H9 (cell line): Measurements from ENCODE around the gene BACH2. TPM values are rescaled to one million over a fixed set of nuclear protein-coding genes. Genes with fewer than 3 reads are reported as not detected.

Experiments used
- DNase-seq: peaks from one replicate; pipeline ENCODE4 v3.0.0-alpha.2; 2017
- H2AFZ ChIP-seq: one replicate; pipeline ENCODE4 v1.6.1; 2013; ENCODE audit warnings: mild to moderate bottlenecking, low read length, control low read depth, moderate library complexity
- H2AK5ac ChIP-seq: 2 replicates; pipeline ENCODE4 v1.6.1; 2013; ENCODE audit warnings: low read length, control low read depth, mixed read lengths; ENCODE audit not compliant: insufficient read length
- H2BK120ac ChIP-seq: one replicate; pipeline ENCODE4 v1.6.1; 2013; ENCODE audit warnings: low read depth, mild to moderate bottlenecking, low read length, control low read depth, inconsistent platforms; ENCODE audit not compliant: poor library complexity, severe bottlenecking
- H2BK12ac ChIP-seq: 2 replicates; pipeline ENCODE4 v1.6.1; 2013; ENCODE audit warnings: low read length, control low read depth, mixed read lengths, low read depth; ENCODE audit not compliant: insufficient read length
- H2BK15ac ChIP-seq: 2 replicates; pipeline ENCODE4 v1.6.1; 2013; ENCODE audit warnings: low read depth, low read length, control low read depth
- H2BK20ac ChIP-seq: one replicate; pipeline ENCODE4 v1.6.1; 2013; ENCODE audit warnings: low read depth, mild to moderate bottlenecking, low read length, control low read depth, inconsistent platforms; ENCODE audit not compliant: poor library complexity, severe bottlenecking
- H2BK5ac ChIP-seq: 2 replicates; pipeline ENCODE4 v1.6.1; 2013; ENCODE audit warnings: low read length, control low read depth, mixed read lengths; ENCODE audit not compliant: insufficient read length
- H3K14ac ChIP-seq: 2 replicates; pipeline ENCODE4 v1.6.1; 2013; ENCODE audit warnings: low read length, control low read depth; ENCODE audit not compliant: insufficient read depth
- H3K18ac ChIP-seq: 2 replicates; pipeline ENCODE4 v1.6.1; 2013; ENCODE audit warnings: low read depth, mild to moderate bottlenecking, mixed read lengths, low read length, control low read depth; ENCODE audit not compliant: insufficient read length
- H3K23ac ChIP-seq: 2 replicates; pipeline ENCODE4 v1.6.1; 2013; ENCODE audit warnings: low read length, control low read depth, mixed read lengths, low read depth; ENCODE audit not compliant: insufficient read length
- H3K23me2 ChIP-seq: 2 replicates; pipeline ENCODE4 v1.6.1; 2013; ENCODE audit warnings: low read depth, mild to moderate bottlenecking, mixed read lengths, low read length, control low read depth; ENCODE audit not compliant: insufficient read length, poor library complexity, severe bottlenecking
- H3K27ac ChIP-seq: 2 replicates; pipeline ENCODE4 v1.5.1; 2013; ENCODE audit warnings: low read length, control low read depth, mixed read lengths, low read depth; ENCODE audit not compliant: insufficient read length
- H3K27me3 ChIP-seq: 2 replicates; pipeline ENCODE4 v1.6.1; 2013; ENCODE audit warnings: low read length, control low read depth, inconsistent platforms; ENCODE audit not compliant: insufficient read depth
- H3K4ac ChIP-seq: 2 replicates; pipeline ENCODE4 v1.6.1; 2013; ENCODE audit warnings: low read depth, mild to moderate bottlenecking, control low read depth, inconsistent platforms, low read length, moderate library complexity
- H3K4me1 ChIP-seq: 2 replicates; pipeline ENCODE4 v1.6.1; 2013; ENCODE audit warnings: low read length, control low read depth, inconsistent platforms; ENCODE audit not compliant: insufficient read depth
- H3K4me2 ChIP-seq: 2 replicates; pipeline ENCODE4 v1.6.1; 2013; ENCODE audit warnings: low read length, control low read depth, mixed read lengths; ENCODE audit not compliant: insufficient read length, insufficient read depth
- H3K56ac ChIP-seq: 2 replicates; pipeline ENCODE4 v1.6.1; 2013; ENCODE audit warnings: low read depth, mild to moderate bottlenecking, mixed read lengths, low read length, control low read depth; ENCODE audit not compliant: insufficient read length
- H3K79me1 ChIP-seq: 2 replicates; pipeline ENCODE4 v1.6.1; 2013; ENCODE audit warnings: low read depth, mild to moderate bottlenecking, moderate library complexity, low read length, control low read depth, inconsistent platforms; ENCODE audit not compliant: insufficient read depth, poor library complexity, severe bottlenecking
- H3K79me2 ChIP-seq: 2 replicates; pipeline ENCODE4 v1.6.1; 2013; ENCODE audit warnings: low read length, control low read depth, inconsistent platforms; ENCODE audit not compliant: insufficient read depth
- H3K9ac ChIP-seq: 2 replicates; pipeline ENCODE4 v1.6.1; 2013; ENCODE audit warnings: low read length, control low read depth, mixed read lengths; ENCODE audit not compliant: insufficient read length; ENCODE audit errors: extremely low read depth
- H3K9me3 ChIP-seq: one replicate; pipeline ENCODE4 v1.6.1; 2013; ENCODE audit warnings: low read depth, low read length, inconsistent platforms; ENCODE audit not compliant: control insufficient read depth
- H3T11ph ChIP-seq: one replicate; pipeline ENCODE4 v1.6.1; 2013; ENCODE audit warnings: mild to moderate bottlenecking, low read length, control low read depth, inconsistent platforms
- H4K20me1 ChIP-seq: one replicate; pipeline ENCODE4 v1.6.1; 2013; ENCODE audit not compliant: control insufficient read depth, insufficient read length, insufficient read depth
- H4K5ac ChIP-seq: 2 replicates; pipeline ENCODE4 v1.6.1; 2013; ENCODE audit warnings: low read depth, mild to moderate bottlenecking, mixed read lengths, low read length, control low read depth; ENCODE audit not compliant: insufficient read length
- H4K8ac ChIP-seq: replicated peaks from 2 replicates; pipeline ENCODE4 v1.6.1; 2013; ENCODE audit warnings: low read length, control low read depth, mixed read lengths, low read depth; ENCODE audit not compliant: insufficient read length
- H4K91ac ChIP-seq: 2 replicates; pipeline ENCODE4 v1.6.1; 2013; ENCODE audit warnings: low read depth, mild to moderate bottlenecking, moderate library complexity, mixed read lengths, low read length, control low read depth; ENCODE audit not compliant: insufficient read length
- H3K27ac Mint-ChIP-seq, 3 experiments: 2 replicates in 2 of 3; 3 replicates in 1 of 3; pipeline ENCODE4 v1.8.0; 2020 to 2021; ENCODE audit warnings: mixed read lengths in 3 of 3, mild to moderate bottlenecking in 1 of 3, moderate library complexity in 1 of 3
- H3K27me3 Mint-ChIP-seq: 2 replicates; pipeline ENCODE4 v1.8.0; 2021; ENCODE audit warnings: low read depth, mild to moderate bottlenecking, moderate library complexity, mixed read lengths
- H3K36me3 Mint-ChIP-seq, 3 experiments: 2 replicates in 2 of 3; 3 replicates in 1 of 3; pipeline ENCODE4 v1.8.0; 2020 to 2021; ENCODE audit warnings: low read depth in 3 of 3, mixed read lengths in 3 of 3; ENCODE audit not compliant: insufficient read depth in 1 of 3
- H3K4me1 Mint-ChIP-seq, 2 experiments: 2 replicates each; pipeline ENCODE4 v1.8.0; 2020; ENCODE audit warnings: mixed read lengths in 2 of 2
- H3K4me3 Mint-ChIP-seq, 2 experiments: 2 replicates in 1 of 2; 3 replicates in 1 of 2; pipeline ENCODE4 v1.8.0; 2020 to 2021; ENCODE audit warnings: mild to moderate bottlenecking in 2 of 2, mixed read lengths in 2 of 2, moderate library complexity in 1 of 2
- H3K9me3 Mint-ChIP-seq, 2 experiments: 2 replicates in 1 of 2; 3 replicates in 1 of 2; pipeline ENCODE4 v1.8.0; 2020; ENCODE audit warnings: mild to moderate bottlenecking in 2 of 2, mixed read lengths in 2 of 2, moderate library complexity in 1 of 2
- CTCF ChIP-seq: fragments of 200-600 bp; sonication (generic); conservative IDR thresholded peaks from 3 replicates; pipeline ENCODE4 v1.8.0; 2021; ENCODE audit warnings: antibody characterized with exemption, mild to moderate bottlenecking
- WGBS: extraction: QIAGEN DNeasy Blood & Tissue Kit; methylation state at CpG from one replicate; pipeline ENCODE4 v1.1.7; 2013; ENCODE audit warnings: missing lambda C conversion rate, low lambda C conversion rate, mixed read lengths; ENCODE audit not compliant: insufficient read length; ENCODE audit errors: extremely low coverage; 5-methylcytosine and 5-hydroxymethylcytosine counted together
- total RNA-seq: library from RNA; stranded (reverse); gene quantifications from 2 replicates; pipeline ENCODE4 v1.2.1, GENCODE V29; 2021

Gene BACH2
- total RNA-seq, 1 experiment from 2014 or later, result 2.0 TPM

GRCh38 chr6:90315986-90316385, 19.3 kb upstream of the BACH2 start:
- Mint-ChIP-seq H3K4me3 (no peak overlapping the region), H3K4me1 (peaks cover 0 to under 1% of the 10 kb centered on the region in 2 experiments; a peak in 2 of 4 replicates), H3K36me3 (no peaks in the 10 kb centered on the region), H3K9me3 (no peaks in the 10 kb centered on the region), H3K27me3 (no peaks in the 10 kb centered on the region; the same call in 1 of the 2 replicates), H3K27ac (no peak overlapping the region)
- no peaks in the 10 kb centered on the region for H3K9me3 ChIP-seq
- no peak overlapping the region for H4K8ac ChIP-seq
- no peak for TF ChIP-seq CTCF
- H4K91ac ChIP-seq, result no peak overlapping the region
- H3K4me1 ChIP-seq, result no peaks in the 10 kb centered on the region
- H3K23me2 ChIP-seq, result no peaks in the 10 kb centered on the region
- no peak overlapping the region for H3K56ac ChIP-seq
- H3K18ac ChIP-seq, result no peak overlapping the region
- H3K27ac ChIP-seq, result no peak overlapping the region
- no peak overlapping the region for H3T11ph ChIP-seq
- H2BK120ac ChIP-seq, result no peak overlapping the region
- no peak overlapping the region for H2BK12ac ChIP-seq
- WGBS, result no CpG with 5 or more reads among the region's 3 CpGs
- no peak overlapping the region for H2AFZ ChIP-seq
- no peak for DNase-seq
- no peak overlapping the region for H3K23ac ChIP-seq
- H3K14ac ChIP-seq, result no peak overlapping the region
- no peak overlapping the region for H4K5ac ChIP-seq
- H3K79me2 ChIP-seq, result no peaks in the 10 kb centered on the region
- H2BK15ac ChIP-seq, result no peak overlapping the region
- H3K79me1 ChIP-seq, result no peaks in the 10 kb centered on the region
- no peak overlapping the region for H3K4me2 ChIP-seq
- H3K4ac ChIP-seq, result no peak overlapping the region
- no peak overlapping the region for H2AK5ac ChIP-seq
- H2BK5ac ChIP-seq, result no peak overlapping the region
- no peaks in the 10 kb centered on the region for H3K27me3 ChIP-seq
- H4K20me1 ChIP-seq, result no peaks in the 10 kb centered on the region
- H3K9ac ChIP-seq, result no peak overlapping the region
- no peak overlapping the region for H2BK20ac ChIP-seq
